Activated T-helper 1 cell treated with anti-CD3 and anti-CD28 coated beads, Interleukin-12 subunit alpha, Interleukin-12 subunit beta, Interleukin-2, Interleukin-4 antibody, amounts not matched to agents 30 ng/mL and 10 ng/mL and 1 ng/mL, durations not matched to agents 14 hours and 24 hours and 36 hours (primary cell): ENCODE data around the gene FAT2. TPM values are rescaled to one million over a fixed set of nuclear protein-coding genes. Genes with fewer than 3 reads are reported as not detected.

ENCODE experiments used
- DNase-seq: peaks from one replicate; pipeline ENCODE4 v3.0.0; 2021; ENCODE audit warnings: low spot score
- H3K27ac Mint-ChIP-seq: one replicate; pipeline ENCODE4 v1.8.0; 2021; ENCODE audit warnings: mild to moderate bottlenecking, mixed read lengths
- H3K27me3 Mint-ChIP-seq: one replicate; pipeline ENCODE4 v1.8.0; 2022; ENCODE audit warnings: mild to moderate bottlenecking, moderate library complexity, mixed read lengths; ENCODE audit not compliant: insufficient read depth
- H3K36me3 Mint-ChIP-seq: one replicate; pipeline ENCODE4 v1.8.0; 2021; ENCODE audit warnings: low read depth, mixed read lengths
- H3K4me1 Mint-ChIP-seq: one replicate; pipeline ENCODE4 v1.8.0; 2021; ENCODE audit warnings: low read depth, mixed read lengths
- H3K4me3 Mint-ChIP-seq: one replicate; pipeline ENCODE4 v1.8.0; 2021; ENCODE audit warnings: mild to moderate bottlenecking, moderate library complexity, mixed read lengths
- H3K9me3 Mint-ChIP-seq: one replicate; pipeline ENCODE4 v1.8.0; 2021; ENCODE audit warnings: mixed read lengths
- intact Hi-C: fragments of 100-400 bp; cut with micrococcal nuclease; formaldehyde crosslinking; loops from one replicate; pipeline ENCODE4 v1.15.1; 2024
- total RNA-seq: library from RNA; stranded (reverse); gene quantifications from 2 replicates; pipeline ENCODE4 v1.2.3, GENCODE V29; 2022

The FAT2 gene
- total RNA-seq, 1 donor from 2014 or later, result not detected

DNA sequence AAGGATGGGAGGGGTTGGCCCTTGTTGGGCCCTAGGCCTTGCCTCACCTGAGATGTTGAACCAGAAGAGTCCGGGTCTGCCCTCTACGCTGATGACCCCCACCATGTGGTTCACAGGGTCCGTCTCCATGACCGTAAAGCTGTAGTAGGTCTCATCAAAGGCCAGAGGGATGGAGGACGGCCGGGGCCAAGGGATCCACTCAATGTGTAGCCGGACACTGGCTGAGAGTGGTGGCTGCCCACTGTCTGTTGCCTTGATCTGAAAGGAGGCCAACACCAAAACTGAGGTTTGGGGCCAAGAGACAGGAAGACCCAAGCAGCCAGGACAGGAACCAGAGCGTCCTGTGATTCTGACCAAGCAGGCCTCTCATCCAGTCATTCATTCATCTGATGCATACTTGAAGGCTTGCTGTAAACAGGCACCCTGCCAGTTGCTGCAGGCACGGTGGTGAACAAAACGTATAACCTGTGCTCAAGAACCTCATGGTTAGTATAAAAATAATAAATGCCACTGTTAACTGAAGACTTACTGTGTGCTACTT is 37.9 kb downstream of the FAT2 start:
- Mint-ChIP-seq H3K9me3 (no peaks in the 10 kb centered on the region), H3K36me3 (no peaks in the 10 kb centered on the region), H3K27ac (no peak overlapping the region), H3K4me1 (peaks cover 4% of the 10 kb centered on the region), H3K27me3 (peaks cover 4% of the 10 kb centered on the region), H3K4me3 (no peak overlapping the region)
- intact Hi-C loops, result no loop called here
- DNase-seq, result no peak

DNA sequence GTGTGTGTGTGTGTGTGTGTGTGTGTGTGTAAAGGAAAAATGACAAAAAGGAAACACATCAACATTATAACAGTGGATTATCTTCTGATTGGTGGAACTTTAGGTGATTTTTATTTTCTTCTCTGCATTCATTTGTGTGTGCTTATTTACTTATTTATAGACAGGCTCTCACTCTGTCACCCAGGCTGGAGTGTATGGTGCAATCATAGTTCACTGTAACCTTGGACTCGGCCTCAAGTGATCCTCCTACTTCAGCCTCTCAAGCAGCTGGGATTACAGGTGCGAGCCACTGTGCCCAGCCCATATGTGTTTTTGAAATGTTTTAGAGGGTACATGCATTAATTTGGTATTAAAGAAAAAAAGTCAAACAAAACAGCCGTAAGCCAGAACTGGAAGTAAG is 39.1 kb downstream of the FAT2 start:
- DNase-seq, result no peak
- intact Hi-C loops, result no loop called here
- no peaks in the 10 kb centered on the region for H3K36me3 Mint-ChIP-seq
- peaks cover 4% of the 10 kb centered on the region for H3K4me1 Mint-ChIP-seq
- no peak overlapping the region for H3K27ac Mint-ChIP-seq
- H3K27me3 Mint-ChIP-seq, result peaks cover 3% of the 10 kb centered on the region
- H3K9me3 Mint-ChIP-seq, result no peaks in the 10 kb centered on the region
- no peak overlapping the region for H3K4me3 Mint-ChIP-seq

DNA sequence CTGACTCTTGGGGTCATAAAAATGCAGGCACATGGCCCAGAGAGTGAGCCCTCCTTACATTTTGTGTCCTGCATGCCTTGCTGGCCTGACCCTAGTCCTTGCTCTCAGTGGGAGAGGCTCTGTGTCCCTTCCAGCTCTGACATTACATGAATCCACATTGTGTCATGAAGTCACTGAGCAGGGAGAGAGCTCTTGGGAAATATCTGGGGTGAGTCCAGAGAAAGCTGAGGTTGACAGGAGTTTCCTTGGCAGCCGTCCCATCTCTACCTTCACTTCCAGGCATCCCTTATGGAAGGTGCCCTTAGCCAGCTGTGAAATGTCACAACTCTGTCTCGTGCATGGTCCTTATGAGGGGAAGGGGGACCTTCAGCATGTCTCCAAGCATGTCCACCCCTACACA is 41.0 kb downstream of the FAT2 start:
- Mint-ChIP-seq H3K27ac (no peak overlapping the region), H3K27me3 (peaks cover 2% of the 10 kb centered on the region), H3K4me3 (no peak overlapping the region), H3K36me3 (no peaks in the 10 kb centered on the region), H3K4me1 (no peaks in the 10 kb centered on the region), H3K9me3 (no peaks in the 10 kb centered on the region)
- intact Hi-C loops, result no loop called here
- DNase-seq, result no peak

- no peaks in the 10 kb centered on the region for H3K36me3 Mint-ChIP-seq
- no peak for DNase-seq
- H3K4me3 Mint-ChIP-seq, result no peak overlapping the region
- peaks cover 2% of the 10 kb centered on the region for H3K27me3 Mint-ChIP-seq
- H3K4me1 Mint-ChIP-seq, result no peaks in the 10 kb centered on the region
- H3K27ac Mint-ChIP-seq, result no peak overlapping the region
- intact Hi-C loops, result no loop called here
- no peaks in the 10 kb centered on the region for H3K9me3 Mint-ChIP-seq
Measured at GRCh38 chr5:151549713-151550112, 41.4 kb downstream of the FAT2 start.

DNA sequence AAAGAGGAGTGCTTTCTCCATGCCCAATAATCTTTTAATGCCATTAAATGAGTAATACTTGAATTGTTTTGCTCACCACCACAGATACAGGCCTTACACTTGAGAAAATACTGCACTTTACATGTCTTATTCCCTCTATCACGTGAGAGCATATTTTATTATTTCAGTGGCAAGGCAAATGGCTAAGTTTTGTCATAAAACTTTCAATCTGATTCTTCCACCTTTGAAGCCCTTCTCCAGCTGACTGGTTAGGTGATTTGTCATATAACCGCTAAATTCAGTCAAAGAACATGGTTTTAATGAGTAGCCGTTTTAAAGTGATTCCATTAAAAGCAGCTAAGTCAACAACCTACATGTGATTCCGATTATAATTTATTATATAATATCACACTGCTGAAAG is 43.8 kb downstream of the FAT2 start:
- Mint-ChIP-seq H3K27me3 (peaks cover 2% of the 10 kb centered on the region), H3K36me3 (no peaks in the 10 kb centered on the region), H3K27ac (no peak overlapping the region), H3K4me3 (no peak overlapping the region), H3K9me3 (no peaks in the 10 kb centered on the region), H3K4me1 (no peaks in the 10 kb centered on the region)
- no peak for DNase-seq
- intact Hi-C loops, result no loop called here

DNA sequence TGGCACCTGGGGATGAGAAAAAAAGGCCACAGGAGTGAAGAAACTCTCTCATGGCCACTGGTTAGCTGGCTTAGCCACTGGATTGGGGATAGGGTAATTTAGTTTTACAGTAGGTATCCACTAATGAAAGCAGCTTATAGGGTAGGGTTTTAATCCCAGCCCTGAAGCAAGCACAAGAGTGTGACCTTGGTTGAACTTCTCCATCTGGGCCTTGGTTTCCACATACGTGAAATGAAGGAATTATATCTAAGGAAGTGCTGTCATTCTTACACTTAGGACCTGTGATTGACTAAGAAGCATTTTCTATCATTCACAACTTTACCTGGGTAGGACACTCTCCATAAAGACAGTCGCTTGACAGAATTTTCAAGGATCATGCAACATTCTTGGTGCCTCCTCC is 49.6 kb downstream of the FAT2 start:
- H3K9me3 Mint-ChIP-seq, result no peaks in the 10 kb centered on the region
- H3K27ac Mint-ChIP-seq, result no peak overlapping the region
- H3K27me3 Mint-ChIP-seq, result peaks cover 2% of the 10 kb centered on the region
- intact Hi-C loops, result no loop called here
- H3K4me3 Mint-ChIP-seq, result no peak overlapping the region
- no peaks in the 10 kb centered on the region for H3K4me1 Mint-ChIP-seq
- H3K36me3 Mint-ChIP-seq, result no peaks in the 10 kb centered on the region
- DNase-seq, result no peak

Other genes starting within 250 kb of the FAT2 start
- not detected in 2 replicates for gene SLC36A2, start 243.8 kb downstream of the FAT2 start, total RNA-seq
- 5.8 and 7.9 TPM in 2 replicates for gene SLC36A1, start 143.7 kb downstream of the FAT2 start, total RNA-seq
- not detected in 2 replicates for gene SPARC, start 95.6 kb upstream of the FAT2 start, total RNA-seq
- 72.5 and 83.7 TPM in 2 replicates for gene ATOX1, start 167.3 kb upstream of the FAT2 start, total RNA-seq
- gene G3BP1, start 180.6 kb upstream of the FAT2 start, total RNA-seq, result 340 and 348 TPM in 2 replicates